Nephron (organoid): ENCODE measurements around the gene HMBS.

Experiments
- H3K27ac Mint-ChIP-seq, 3 experiments: 2 replicates each; pipeline ENCODE4 v1.8.0; 2020; ENCODE audit warnings: mixed read lengths in 3 of 3, mild to moderate bottlenecking in 2 of 3, moderate library complexity in 1 of 3
- H3K27me3 Mint-ChIP-seq: 2 replicates; pipeline ENCODE4 v1.8.0; 2021; ENCODE audit warnings: low read depth, mild to moderate bottlenecking, moderate library complexity, mixed read lengths
- H3K36me3 Mint-ChIP-seq: 2 replicates; pipeline ENCODE4 v1.8.0; 2020; ENCODE audit warnings: low read depth, mixed read lengths
- H3K4me1 Mint-ChIP-seq: 2 replicates; pipeline ENCODE4 v1.8.0; 2020; ENCODE audit warnings: mixed read lengths
- H3K4me3 Mint-ChIP-seq, 3 experiments: 2 replicates each; pipeline ENCODE4 v1.8.0; 2020; ENCODE audit warnings: mild to moderate bottlenecking in 3 of 3, mixed read lengths in 3 of 3, moderate library complexity in 2 of 3
- H3K9me3 Mint-ChIP-seq: 2 replicates; pipeline ENCODE4 v1.8.0; 2020; ENCODE audit warnings: mixed read lengths
- CTCF ChIP-seq, 3 experiments: fragments of 200-600 bp; sonication (generic); IDR thresholded peaks; one replicate each; pipeline ENCODE4 v1.5.0; 2021; ENCODE audit warnings: antibody characterized with exemption in 3 of 3; ENCODE audit not compliant: unreplicated experiment in 3 of 3

Gene HMBS

GRCh38 chr11:119046489-119046888 is 38.2 kb upstream of the HMBS start:
- TF ChIP-seq CTCF (IDR thresholded peaks at IDR 0.05; ENCODE audit: unreplicated experiment in 3 of 3), result no peak
- Mint-ChIP-seq H3K27me3 (no peaks in the 10 kb centered on the region), H3K9me3 (no peaks in the 10 kb centered on the region), H3K36me3 (peaks cover 46% of the 10 kb centered on the region), H3K4me1 (no peaks in the 10 kb centered on the region), H3K4me3 (no peak overlapping the region), H3K27ac (no peak overlapping the region)

GRCh38 chr11:119047205-119047604 is 37.5 kb upstream of the HMBS start:
- H3K27ac Mint-ChIP-seq, result no peak overlapping the region
- no peaks in the 10 kb centered on the region for H3K27me3 Mint-ChIP-seq
- no peak for TF ChIP-seq CTCF (IDR thresholded peaks at IDR 0.05; ENCODE audit: unreplicated experiment in 3 of 3)
- H3K9me3 Mint-ChIP-seq, result no peaks in the 10 kb centered on the region
- peaks cover 50% of the 10 kb centered on the region for H3K36me3 Mint-ChIP-seq
- no peak overlapping the region for H3K4me3 Mint-ChIP-seq
- no peaks in the 10 kb centered on the region for H3K4me1 Mint-ChIP-seq

DNA sequence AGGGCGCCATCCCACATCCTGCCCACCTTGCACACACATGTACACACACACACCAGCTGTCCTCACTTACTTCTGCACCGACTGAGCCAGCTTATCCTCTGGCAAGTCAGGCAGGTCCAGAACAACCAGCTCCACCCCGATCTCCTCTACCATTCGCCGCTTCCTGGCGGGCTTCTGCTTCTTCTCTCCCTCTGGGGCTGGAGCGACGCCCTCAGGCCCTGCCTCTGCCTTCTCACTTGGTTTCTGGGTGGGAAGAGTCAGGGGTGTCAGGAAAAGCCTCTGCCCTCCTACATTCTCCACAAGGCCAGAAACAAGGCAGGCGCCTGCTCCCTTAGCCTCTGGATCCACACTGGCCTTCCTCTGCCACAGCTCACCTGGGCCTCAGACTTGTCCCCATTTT is 36.0 kb upstream of the HMBS start:
- Mint-ChIP-seq H3K9me3 (no peaks in the 10 kb centered on the region), H3K4me1 (peaks cover 7% of the 10 kb centered on the region), H3K4me3 (no peak overlapping the region), H3K27ac (no peak overlapping the region), H3K36me3 (peaks cover 63% of the 10 kb centered on the region), H3K27me3 (no peaks in the 10 kb centered on the region)
- TF ChIP-seq CTCF (IDR thresholded peaks at IDR 0.05; ENCODE audit: unreplicated experiment in 3 of 3), result no peak

DNA sequence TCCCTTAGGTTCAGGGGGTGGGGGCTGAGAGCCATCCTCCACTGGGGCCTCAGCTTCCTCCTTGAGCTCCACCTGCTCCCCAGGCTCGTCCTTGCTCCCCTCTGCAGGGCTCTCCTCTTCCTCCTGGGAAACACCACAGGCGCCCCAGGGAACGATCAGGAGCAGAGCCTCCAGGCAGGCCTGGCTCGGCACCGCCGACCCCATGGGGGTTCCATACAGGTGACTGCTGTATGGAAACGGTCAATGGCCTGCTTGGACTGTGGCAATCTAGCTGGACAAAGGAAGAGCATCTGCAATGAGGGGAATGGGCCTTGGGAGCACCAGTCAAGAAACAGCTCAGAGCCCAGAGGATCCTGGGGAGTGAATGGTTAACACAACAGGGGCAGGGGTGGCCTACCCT is 35.6 kb upstream of the HMBS start:
- H3K4me1 Mint-ChIP-seq, result peaks cover 7% of the 10 kb centered on the region
- no peaks in the 10 kb centered on the region for H3K9me3 Mint-ChIP-seq
- no peaks in the 10 kb centered on the region for H3K27me3 Mint-ChIP-seq
- H3K36me3 Mint-ChIP-seq, result peaks cover 67% of the 10 kb centered on the region
- TF ChIP-seq CTCF (IDR thresholded peaks at IDR 0.05; ENCODE audit: unreplicated experiment in 3 of 3), result no peak
- no peak overlapping the region for H3K27ac Mint-ChIP-seq
- no peak overlapping the region for H3K4me3 Mint-ChIP-seq

DNA sequence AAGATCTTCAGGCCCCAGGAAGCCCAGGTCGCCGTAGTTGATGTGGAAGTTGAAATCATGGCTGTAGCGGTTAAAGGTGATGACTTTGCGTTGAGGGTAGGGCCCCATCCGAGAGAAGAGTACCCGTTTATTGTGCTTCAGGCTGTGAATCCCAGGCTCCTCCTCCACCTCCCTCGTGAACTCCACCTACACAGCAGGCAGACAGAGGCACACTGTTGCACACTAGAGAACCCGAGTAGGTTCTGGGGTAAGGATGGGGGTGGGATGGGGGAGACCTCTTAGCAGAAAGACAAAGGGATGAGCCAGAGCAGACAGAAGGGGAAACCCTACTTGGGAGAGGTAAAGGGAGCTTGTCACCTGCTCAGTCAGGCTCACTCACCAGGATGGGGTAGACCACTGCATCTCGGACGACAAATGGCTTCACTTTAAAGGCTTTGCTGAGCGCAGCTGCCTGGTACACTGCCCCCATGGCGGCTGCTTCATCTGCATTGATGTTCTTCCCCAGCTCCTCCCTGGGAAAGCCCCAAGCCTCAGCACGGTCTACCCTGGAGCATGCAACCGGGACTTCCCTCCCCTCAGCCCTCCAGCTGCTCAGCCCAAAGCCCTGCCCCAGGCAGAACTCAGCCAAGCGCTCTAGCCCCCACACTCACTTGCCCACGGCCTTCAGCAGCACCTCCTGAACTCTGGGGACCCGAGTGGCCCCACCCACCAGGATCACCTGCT is 33.1 kb upstream of the HMBS start:
- H3K27me3 Mint-ChIP-seq, result no peaks in the 10 kb centered on the region
- H3K9me3 Mint-ChIP-seq, result no peaks in the 10 kb centered on the region
- no peak overlapping the region for H3K27ac Mint-ChIP-seq
- H3K36me3 Mint-ChIP-seq, result peaks cover 72% of the 10 kb centered on the region
- no peak overlapping the region for H3K4me3 Mint-ChIP-seq
- TF ChIP-seq CTCF (IDR thresholded peaks at IDR 0.05; ENCODE audit: unreplicated experiment in 3 of 3), result no peak
- H3K4me1 Mint-ChIP-seq, result peaks cover 16% of the 10 kb centered on the region

DNA sequence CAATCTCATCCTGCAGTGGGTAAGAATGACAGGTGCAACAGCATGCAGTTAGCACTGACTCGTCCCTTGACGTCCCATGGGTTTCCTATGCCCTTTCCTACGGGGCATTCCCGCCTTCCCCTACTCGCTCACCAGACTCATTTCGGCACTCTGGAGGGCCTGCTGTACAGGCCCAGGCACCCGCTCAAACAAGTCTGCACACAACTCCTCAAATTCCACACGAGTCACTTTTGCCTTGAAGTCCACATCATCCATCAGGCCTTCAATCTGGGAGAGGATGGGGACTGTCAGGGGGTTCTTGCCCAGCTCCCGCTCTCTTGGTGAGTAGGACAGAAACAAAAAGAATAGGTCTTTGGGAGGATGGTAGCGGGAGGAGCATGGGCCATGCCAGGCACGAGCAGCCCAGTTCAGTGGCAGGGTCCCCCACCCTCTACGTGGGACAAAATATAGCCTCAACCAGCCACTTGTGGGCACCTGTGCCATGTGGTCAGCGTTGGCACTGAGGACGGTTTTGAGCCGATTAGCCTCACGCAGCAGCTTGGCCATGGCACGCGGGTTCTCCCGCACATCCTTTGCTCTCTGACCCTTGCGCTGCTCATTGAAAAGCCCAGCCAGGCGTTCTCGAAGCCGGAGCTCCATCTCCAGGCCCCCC is 32.4 kb upstream of the HMBS start:
- no peaks in the 10 kb centered on the region for H3K27me3 Mint-ChIP-seq

More for the DNA sequence above, 32.4 kb upstream of the HMBS start:
- Mint-ChIP-seq H3K9me3 (no peaks in the 10 kb centered on the region), H3K27ac (no peak overlapping the region), H3K4me1 (peaks cover 16% of the 10 kb centered on the region), H3K4me3 (no peak overlapping the region), H3K36me3 (peaks cover 70% of the 10 kb centered on the region)
- TF ChIP-seq CTCF (IDR thresholded peaks at IDR 0.05; ENCODE audit: unreplicated experiment in 3 of 3), result no peak
